ENCODE results near the gene CPED1.
A peak's percentile ranks its signal among the peaks of the same experiment; 100 is the strongest.

The CPED1 gene

GRCh38 chr7:121175826-121176225 lies 187.3 kb downstream of the CPED1 start:
- Histone ChIP-seq H3K36me3 (replicated peaks; ENCODE audit: insufficient read depth, low read length) (no peaks in the 10 kb centered on the region), H3K4me2 (ENCODE audit: low read depth, low read length) (no peak overlapping the region), H3K27ac (ENCODE audit: low read length) (no peak overlapping the region), H3K79me2 (ENCODE audit: low read length) (no peaks in the 10 kb centered on the region), H3K9me3 (replicated peaks; ENCODE audit: insufficient read depth, low read length) (no peaks in the 10 kb centered on the region), H3K9me2 (replicated peaks; ENCODE audit: insufficient read depth, low read length) (no peaks in the 10 kb centered on the region), H3K9ac (ENCODE audit: low read length) (no peak overlapping the region), H3K27me3 (replicated peaks; ENCODE audit: insufficient read depth, low read length) (no peaks in the 10 kb centered on the region), H3K4me3 (ENCODE audit: low read length) (no peak overlapping the region), H3F3A (ENCODE audit: insufficient read depth, low read length) (no peaks in the 10 kb centered on the region), H4K20me1 (ENCODE audit: insufficient read depth, low read length) (no peaks in the 10 kb centered on the region), H3K4me1 (ENCODE audit: low read length) (peaks cover 25% of the 10 kb centered on the region), H2AFZ (ENCODE audit: low read length) (no peak overlapping the region)
- DNase-seq = no peak
- TF ChIP-seq EZH2 (optimal IDR thresholded peaks at IDR 0.05; ENCODE audit: low read depth, low read length) (no peak), EZH2phosphoT487 (IDR thresholded peaks at IDR 0.05; ENCODE audit: low read length) (no peak), CTCF (IDR thresholded peaks at IDR 0.05; ENCODE audit: low read length) (no peak)

GRCh38 chr7:121178452-121178851 lies 189.9 kb downstream of the CPED1 start:
- H3F3A ChIP-seq (ENCODE audit: insufficient read depth, low read length) = no peaks in the 10 kb centered on the region
- peak overlapping the region; percentile 11; the same call in 1 of the 2 replicates for H3K9ac ChIP-seq (ENCODE audit: low read length)
- peak overlapping the region; percentile 4; the same call in 1 of the 2 replicates for H3K27ac ChIP-seq (ENCODE audit: low read length)
- no peaks in the 10 kb centered on the region for H3K9me2 ChIP-seq (replicated peaks; ENCODE audit: insufficient read depth, low read length)
- H3K4me1 ChIP-seq (ENCODE audit: low read length) = peaks cover 29% of the 10 kb centered on the region
- H3K36me3 ChIP-seq (replicated peaks; ENCODE audit: insufficient read depth, low read length) = no peaks in the 10 kb centered on the region
- no peak for DNase-seq
- H3K4me2 ChIP-seq (ENCODE audit: low read depth, low read length) = peak overlapping the region; percentile 66
- H4K20me1 ChIP-seq (ENCODE audit: insufficient read depth, low read length) = no peaks in the 10 kb centered on the region
- H3K27me3 ChIP-seq (replicated peaks; ENCODE audit: insufficient read depth, low read length) = no peaks in the 10 kb centered on the region
- no peaks in the 10 kb centered on the region for H3K79me2 ChIP-seq (ENCODE audit: low read length)
- no peak for TF ChIP-seq EZH2 (optimal IDR thresholded peaks at IDR 0.05; ENCODE audit: low read depth, low read length)
- H3K9me3 ChIP-seq (replicated peaks; ENCODE audit: insufficient read depth, low read length) = no peaks in the 10 kb centered on the region
- peak overlapping the region; percentile 41 for H3K4me3 ChIP-seq (ENCODE audit: low read length)
- H2AFZ ChIP-seq (ENCODE audit: low read length) = peak overlapping the region; percentile 74

GRCh38 chr7:121178869-121179497 lies 190.5 kb downstream of the CPED1 start:
- no peak for TF ChIP-seq EZH2phosphoT487 (IDR thresholded peaks at IDR 0.05; ENCODE audit: low read length)
- no peak for TF ChIP-seq CTCF (IDR thresholded peaks at IDR 0.05; ENCODE audit: low read length)
- TF ChIP-seq EZH2 (optimal IDR thresholded peaks at IDR 0.05; ENCODE audit: low read depth, low read length) = no peak
- Histone ChIP-seq H3K9ac (ENCODE audit: low read length) (peak overlapping the region; percentile 11; the same call in 1 of the 2 replicates), H3K4me2 (ENCODE audit: low read depth, low read length) (peak overlapping the region; percentile 66)

GRCh38 chr7:121180436-121181063 lies 192.0 kb downstream of the CPED1 start:
- no peaks in the 10 kb centered on the region for H3K79me2 ChIP-seq (ENCODE audit: low read length)
- H3K36me3 ChIP-seq (replicated peaks; ENCODE audit: insufficient read depth, low read length) = no peaks in the 10 kb centered on the region
- H3K9me3 ChIP-seq (replicated peaks; ENCODE audit: insufficient read depth, low read length) = no peaks in the 10 kb centered on the region
- H3K9ac ChIP-seq (ENCODE audit: low read length) = no peak overlapping the region
- no peaks in the 10 kb centered on the region for H3K9me2 ChIP-seq (replicated peaks; ENCODE audit: insufficient read depth, low read length)
- H3K4me1 ChIP-seq (ENCODE audit: low read length) = peaks cover 29% of the 10 kb centered on the region
- no peak overlapping the region for H2AFZ ChIP-seq (ENCODE audit: low read length)
- no peak for TF ChIP-seq CTCF (IDR thresholded peaks at IDR 0.05; ENCODE audit: low read length)
- no peak for TF ChIP-seq EZH2phosphoT487 (IDR thresholded peaks at IDR 0.05; ENCODE audit: low read length)
- TF ChIP-seq EZH2 (optimal IDR thresholded peaks at IDR 0.05; ENCODE audit: low read depth, low read length) = no peak
- no peak overlapping the region for H3K27ac ChIP-seq (ENCODE audit: low read length)
- H3K4me3 ChIP-seq (ENCODE audit: low read length) = no peak overlapping the region
- H3F3A ChIP-seq (ENCODE audit: insufficient read depth, low read length) = no peaks in the 10 kb centered on the region
- H4K20me1 ChIP-seq (ENCODE audit: insufficient read depth, low read length) = no peaks in the 10 kb centered on the region
- H3K27me3 ChIP-seq (replicated peaks; ENCODE audit: insufficient read depth, low read length) = no peaks in the 10 kb centered on the region
- no peak for DNase-seq
- peak overlapping the region; percentile 3; the same call in 1 of the 2 replicates for H3K4me2 ChIP-seq (ENCODE audit: low read depth, low read length)

More at GRCh38 chr7:121178869-121179497, 190.5 kb downstream of the CPED1 start:
- no peaks in the 10 kb centered on the region for H3F3A ChIP-seq (ENCODE audit: insufficient read depth, low read length)
- H3K4me3 ChIP-seq (ENCODE audit: low read length) = peak overlapping the region; percentile 41
- no peaks in the 10 kb centered on the region for H4K20me1 ChIP-seq (ENCODE audit: insufficient read depth, low read length)
- H3K27ac ChIP-seq (ENCODE audit: low read length) = peak overlapping the region; percentile 4; the same call in 1 of the 2 replicates
- peak overlapping the region; percentile 74 for H2AFZ ChIP-seq (ENCODE audit: low read length)
- no peaks in the 10 kb centered on the region for H3K9me3 ChIP-seq (replicated peaks; ENCODE audit: insufficient read depth, low read length)
- H3K4me1 ChIP-seq (ENCODE audit: low read length) = peaks cover 29% of the 10 kb centered on the region
- no peaks in the 10 kb centered on the region for H3K9me2 ChIP-seq (replicated peaks; ENCODE audit: insufficient read depth, low read length)
- H3K36me3 ChIP-seq (replicated peaks; ENCODE audit: insufficient read depth, low read length) = no peaks in the 10 kb centered on the region
- no peaks in the 10 kb centered on the region for H3K79me2 ChIP-seq (ENCODE audit: low read length)
- H3K27me3 ChIP-seq (replicated peaks; ENCODE audit: insufficient read depth, low read length) = no peaks in the 10 kb centered on the region
- DNase-seq = peak; percentile 53
